ENCODE results near the gene TOMT.

The TOMT gene

DNA sequence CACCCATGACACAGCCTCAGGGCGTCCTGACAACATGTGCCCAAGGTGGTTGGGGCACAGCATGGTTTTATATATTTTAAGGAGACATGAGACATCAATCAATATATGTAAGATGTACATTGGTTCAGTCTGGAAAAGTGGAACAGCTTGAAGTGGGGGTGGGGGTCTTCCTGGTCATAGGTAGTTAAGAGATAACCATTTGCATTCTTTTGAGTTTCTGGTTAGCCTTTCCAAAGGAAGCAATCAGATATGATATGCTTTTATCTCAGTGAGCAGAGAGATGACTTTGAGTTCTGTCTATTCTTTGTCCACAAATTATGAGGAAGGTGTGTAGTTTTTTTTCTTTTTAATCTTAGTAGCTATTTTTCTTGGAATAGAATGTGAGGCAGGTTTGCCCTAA, 16.9 kb downstream of the TOMT start:
- in situ Hi-C loops (cut with HindIII; ENCODE audit: low pct_ligation_motif_present, low sequenced_read_pairs) = no loop called here
- TF ChIP-seq, protein P1, sequence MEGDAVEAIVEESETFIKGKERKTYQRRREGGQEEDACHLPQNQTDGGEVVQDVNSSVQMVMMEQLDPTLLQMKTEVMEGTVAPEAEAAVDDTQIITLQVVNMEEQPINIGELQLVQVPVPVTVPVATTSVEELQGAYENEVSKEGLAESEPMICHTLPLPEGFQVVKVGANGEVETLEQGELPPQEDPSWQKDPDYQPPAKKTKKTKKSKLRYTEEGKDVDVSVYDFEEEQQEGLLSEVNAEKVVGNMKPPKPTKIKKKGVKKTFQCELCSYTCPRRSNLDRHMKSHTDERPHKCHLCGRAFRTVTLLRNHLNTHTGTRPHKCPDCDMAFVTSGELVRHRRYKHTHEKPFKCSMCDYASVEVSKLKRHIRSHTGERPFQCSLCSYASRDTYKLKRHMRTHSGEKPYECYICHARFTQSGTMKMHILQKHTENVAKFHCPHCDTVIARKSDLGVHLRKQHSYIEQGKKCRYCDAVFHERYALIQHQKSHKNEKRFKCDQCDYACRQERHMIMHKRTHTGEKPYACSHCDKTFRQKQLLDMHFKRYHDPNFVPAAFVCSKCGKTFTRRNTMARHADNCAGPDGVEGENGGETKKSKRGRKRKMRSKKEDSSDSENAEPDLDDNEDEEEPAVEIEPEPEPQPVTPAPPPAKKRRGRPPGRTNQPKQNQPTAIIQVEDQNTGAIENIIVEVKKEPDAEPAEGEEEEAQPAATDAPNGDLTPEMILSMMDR (IDR thresholded peaks at IDR 0.05; ENCODE audit: low read depth, low read length, missing control alignments) = no peak
- H3K4me3 ChIP-seq (ENCODE audit: low read depth, low read length) = no peak overlapping the region

DNA sequence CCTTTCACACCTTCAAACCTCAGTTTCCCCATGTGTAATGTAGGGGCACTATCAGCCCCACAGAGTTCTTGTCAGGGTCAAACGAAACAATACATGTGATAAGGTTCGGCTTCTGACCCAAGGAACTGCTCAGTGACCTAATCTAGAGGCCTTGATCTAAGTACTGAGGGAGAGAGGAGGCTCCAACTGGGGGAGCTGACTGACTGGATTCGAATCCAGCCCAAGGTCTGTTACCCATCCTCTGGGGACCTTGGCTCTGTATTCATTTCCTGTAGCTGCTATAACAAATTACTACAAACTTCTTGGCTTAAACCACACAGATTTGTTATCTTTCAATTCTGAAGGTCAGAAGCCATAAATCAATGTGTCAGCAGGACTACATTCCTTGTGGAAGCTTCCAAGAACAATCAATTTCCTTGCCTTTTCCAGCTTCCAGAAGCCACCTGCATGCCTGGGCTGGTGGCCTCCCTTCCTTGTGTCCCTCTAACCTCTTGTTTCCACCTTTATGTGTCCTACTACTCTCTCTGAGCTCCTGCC, 17.5 kb downstream of the TOMT start:
- no peak for DNase-seq
- TF ChIP-seq, protein P1 (IDR thresholded peaks at IDR 0.05; ENCODE audit: low read depth, low read length, missing control alignments) = no peak
- no peaks in the 10 kb centered on the region for H3K36me3 ChIP-seq (replicated peaks)
- H3K27me3 ChIP-seq (replicated peaks) = no peaks in the 10 kb centered on the region
- in situ Hi-C loops (cut with HindIII; ENCODE audit: low pct_ligation_motif_present, low sequenced_read_pairs) = no loop called here
- H3K27ac ChIP-seq = no peak overlapping the region
- H3K4me3 ChIP-seq (ENCODE audit: low read depth, low read length) = no peak overlapping the region

More for the DNA sequence above, 16.9 kb downstream of the TOMT start:
- no peak for DNase-seq
- no peak overlapping the region for H3K27ac ChIP-seq
- H3K27me3 ChIP-seq (replicated peaks) = no peaks in the 10 kb centered on the region
- H3K36me3 ChIP-seq (replicated peaks) = no peaks in the 10 kb centered on the region

DNA sequence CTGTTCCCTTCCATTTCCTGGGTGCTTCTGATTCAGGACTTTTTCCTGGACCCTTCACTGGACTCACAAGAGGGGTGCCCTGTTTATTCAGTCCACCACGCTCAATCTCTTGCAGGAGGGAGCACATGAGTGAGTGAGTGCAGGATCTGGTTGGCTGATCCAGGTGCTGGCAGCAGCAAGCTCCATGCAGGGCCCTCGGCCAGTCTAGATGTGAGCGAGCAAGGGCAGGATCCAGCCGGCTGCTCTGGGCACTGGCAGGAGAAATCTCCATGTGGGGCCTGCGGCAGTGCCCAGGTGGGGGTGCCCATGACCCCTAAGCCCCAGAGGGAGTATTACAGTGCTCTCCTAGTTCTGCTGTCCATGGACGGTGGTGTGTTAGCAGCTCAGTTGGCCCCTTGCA, 18.3 kb downstream of the TOMT start:
- in situ Hi-C loops (cut with HindIII; ENCODE audit: low pct_ligation_motif_present, low sequenced_read_pairs) = no loop called here
- DNase-seq = no peak
- Histone ChIP-seq H3K27me3 (replicated peaks) (no peaks in the 10 kb centered on the region), H3K27ac (no peak overlapping the region), H3K36me3 (replicated peaks) (no peaks in the 10 kb centered on the region), H3K4me3 (ENCODE audit: low read depth, low read length) (no peak overlapping the region)
- TF ChIP-seq, protein P1 (IDR thresholded peaks at IDR 0.05; ENCODE audit: low read depth, low read length, missing control alignments) = no peak

DNA sequence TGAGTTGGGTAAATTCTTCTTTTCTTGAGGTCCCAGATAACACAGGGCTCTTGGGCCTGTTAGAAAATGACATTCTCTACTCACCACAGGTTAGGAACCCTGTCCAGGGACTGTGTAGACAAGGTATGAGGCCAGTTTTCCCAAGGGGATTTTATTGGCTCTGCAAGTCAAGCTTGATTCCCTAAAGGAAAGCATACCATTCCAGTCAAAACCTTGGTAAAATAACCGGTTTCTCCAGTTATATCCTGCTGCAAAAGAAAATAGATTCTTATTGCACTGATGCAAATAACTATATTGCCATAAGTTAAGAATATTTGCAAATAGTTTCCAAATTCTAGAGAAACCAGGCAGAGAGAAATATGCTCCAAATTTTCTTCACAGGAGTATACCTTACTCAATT, 20.2 kb downstream of the TOMT start:
- no peak overlapping the region for H3K27ac ChIP-seq
- TF ChIP-seq, protein P1 (IDR thresholded peaks at IDR 0.05; ENCODE audit: low read depth, low read length, missing control alignments) = no peak
- H3K27me3 ChIP-seq (replicated peaks) = no peaks in the 10 kb centered on the region
- H3K4me3 ChIP-seq (ENCODE audit: low read depth, low read length) = no peak overlapping the region
- in situ Hi-C loops (cut with HindIII; ENCODE audit: low pct_ligation_motif_present, low sequenced_read_pairs) = no loop called here
- H3K36me3 ChIP-seq (replicated peaks) = no peaks in the 10 kb centered on the region
- no peak for DNase-seq

DNA sequence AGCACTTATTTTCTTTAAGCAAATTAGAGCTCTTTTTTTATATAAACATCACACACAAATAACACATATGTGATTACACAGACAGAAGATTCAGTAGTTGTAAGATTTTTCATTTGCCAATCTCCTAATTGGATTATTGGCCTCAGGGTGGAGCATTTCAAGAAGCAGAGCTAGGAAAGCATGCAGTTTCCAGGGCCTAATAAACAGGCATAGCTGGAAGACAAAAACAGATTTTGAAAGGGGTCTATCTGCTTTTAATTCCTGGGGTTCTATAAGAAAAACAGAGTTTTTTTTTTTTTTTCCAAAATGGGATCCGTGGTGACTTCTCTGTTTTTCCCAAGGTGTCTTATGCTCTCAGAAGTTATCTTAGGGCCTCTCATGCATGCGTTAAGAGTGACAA, 22.2 kb downstream of the TOMT start:
- in situ Hi-C loops (cut with HindIII; ENCODE audit: low pct_ligation_motif_present, low sequenced_read_pairs) = no loop called here
- TF ChIP-seq, protein P1 (IDR thresholded peaks at IDR 0.05; ENCODE audit: low read depth, low read length, missing control alignments) = no peak
- Histone ChIP-seq H3K27me3 (replicated peaks) (no peaks in the 10 kb centered on the region), H3K4me3 (ENCODE audit: low read depth, low read length) (no peak overlapping the region), H3K27ac (no peak overlapping the region), H3K36me3 (replicated peaks) (no peaks in the 10 kb centered on the region)
- DNase-seq = no peak

DNA sequence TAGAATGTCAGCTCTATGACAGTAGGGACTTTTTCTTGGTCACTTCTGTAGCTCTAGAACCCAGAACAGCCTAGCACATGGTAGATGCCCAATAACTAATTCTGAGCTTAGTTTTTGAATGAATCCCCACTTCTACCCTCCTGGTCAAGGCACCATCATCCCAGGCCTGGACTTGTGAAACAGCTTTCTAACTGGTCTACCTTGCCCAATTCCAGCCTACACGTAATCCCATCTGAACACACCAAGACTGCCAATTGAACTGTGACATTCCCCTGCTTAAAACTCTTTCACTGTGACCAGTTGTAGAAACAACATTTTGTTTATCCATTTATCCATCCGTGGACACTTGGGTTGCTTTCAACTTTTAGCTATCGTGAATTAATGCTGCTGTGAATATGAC, 23.7 kb downstream of the TOMT start:
- no peaks in the 10 kb centered on the region for H3K36me3 ChIP-seq (replicated peaks)
- no peak overlapping the region for H3K27ac ChIP-seq
- DNase-seq = no peak
- H3K27me3 ChIP-seq (replicated peaks) = no peaks in the 10 kb centered on the region
- TF ChIP-seq, protein P1 (IDR thresholded peaks at IDR 0.05; ENCODE audit: low read depth, low read length, missing control alignments) = no peak
- in situ Hi-C loops (cut with HindIII; ENCODE audit: low pct_ligation_motif_present, low sequenced_read_pairs) = no loop called here
- H3K4me3 ChIP-seq (ENCODE audit: low read depth, low read length) = no peak overlapping the region

Measured in brain microvascular endothelial cell (primary cell).